ENCODE results near the gene ARHGEF39. TPM values are rescaled to one million over a fixed set of nuclear protein-coding genes. Genes with fewer than 3 reads are reported as not detected.

Gene ARHGEF39
- total and polyA plus RNA-seq, 9 of the 15 experiments (the other 6 are each of a cell fraction or from before 2014, with no cell fraction given): 2.8 to 21.7 (median 12.9) TPM

GRCh38 chr9:35657546-35658136, 7.4 kb downstream of the ARHGEF39 start, which contains the start of gene RMRP (continued):
- TF ChIP-seq TEAD4 (IDR thresholded peaks at IDR 0.05; ENCODE audit: low read length) (peak; percentile 86), TEAD4 (CRISPR knock-in tag; IDR thresholded peaks at IDR 0.05; ENCODE audit: borderline replicate concordance) (peak; percentile 63; the same call in 1 of the 2 replicates), RCOR1 (IDR thresholded peaks at IDR 0.05; ENCODE audit: borderline replicate concordance in 1 of 2, low read depth in 2 of 2, low read length in 2 of 2) (peak in 1 of 2 experiments; percentile 21; a peak in 1 of 4 replicates), SLC30A9 (CRISPR knock-in tag; IDR thresholded peaks at IDR 0.05) (no peak), FOXK2 (conservative IDR thresholded peaks at IDR 0.05 in 1 of 2, IDR thresholded peaks at IDR 0.05 in 1 of 2; ENCODE audit: low read depth in 2 of 2) (peak; percentile 76 to 78), SMARCE1 (IDR thresholded peaks at IDR 0.05) (0 out of 2 replicates have a peak, but pooled peaks have one; percentile 55), FOXK1 (CRISPR knock-in tag; IDR thresholded peaks at IDR 0.05; ENCODE audit: borderline replicate concordance) (peak; percentile 59; the same call in 1 of the 2 replicates), SMAD1 (IDR thresholded peaks at IDR 0.05; ENCODE audit: low read depth, low read length, partially characterized antibody) (no peak), SPI1 (IDR thresholded peaks at IDR 0.05; ENCODE audit: borderline replicate concordance, low read depth, low read length) (peak; percentile 31; the same call in 1 of the 2 replicates), HNRNPUL1 (IDR thresholded peaks at IDR 0.05; ENCODE audit: low read length) (no peak), ZFPM2 (CRISPR knock-in tag; IDR thresholded peaks at IDR 0.05) (no peak), SMAD3 (CRISPR knock-in tag; conservative IDR thresholded peaks at IDR 0.05) (no peak), STAG1 (CRISPR knock-in tag; IDR thresholded peaks at IDR 0.05; ENCODE audit: borderline replicate concordance) (no peak), KLF10 (CRISPR knock-in tag; IDR thresholded peaks at IDR 0.05) (no peak), ZNF134 (CRISPR knock-in tag; conservative IDR thresholded peaks at IDR 0.05) (no peak), ZBED1 (IDR thresholded peaks at IDR 0.05) (peak; percentile 81; the same call in 1 of the 2 replicates), NCOA2 (IDR thresholded peaks at IDR 0.05; ENCODE audit: partially characterized antibody in 2 of 2) (no peak), ARID4B (CRISPR knock-in tag; IDR thresholded peaks at IDR 0.05) (peak; percentile 94), FOXP1 (CRISPR knock-in tag; IDR thresholded peaks at IDR 0.05) (peak; percentile 80), PML (IDR thresholded peaks at IDR 0.05; ENCODE audit: low read length) (no peak), TEAD2 (tag; IDR thresholded peaks at IDR 0.05) (no peak), ZKSCAN1 (IDR thresholded peaks at IDR 0.05; ENCODE audit: low read depth, low read length) (no peak), EGR1 (conservative IDR thresholded peaks at IDR 0.05) (peak; percentile 94), RBFOX2 (IDR thresholded peaks at IDR 0.05; ENCODE audit: low read depth, low read length) (peak; percentile 73), SRSF9 (IDR thresholded peaks at IDR 0.05; ENCODE audit: borderline replicate concordance, low read depth, low read length) (no peak), HOMEZ (CRISPR knock-in tag; IDR thresholded peaks at IDR 0.05) (no peak), RNF2 (IDR thresholded peaks at IDR 0.05) (peak; percentile 93)
